Measurements from ENCODE around the gene CAP2. TPM values are rescaled to one million over a fixed set of nuclear protein-coding genes. Genes with fewer than 3 reads are reported as not detected.

CAP2 gene, protein sequence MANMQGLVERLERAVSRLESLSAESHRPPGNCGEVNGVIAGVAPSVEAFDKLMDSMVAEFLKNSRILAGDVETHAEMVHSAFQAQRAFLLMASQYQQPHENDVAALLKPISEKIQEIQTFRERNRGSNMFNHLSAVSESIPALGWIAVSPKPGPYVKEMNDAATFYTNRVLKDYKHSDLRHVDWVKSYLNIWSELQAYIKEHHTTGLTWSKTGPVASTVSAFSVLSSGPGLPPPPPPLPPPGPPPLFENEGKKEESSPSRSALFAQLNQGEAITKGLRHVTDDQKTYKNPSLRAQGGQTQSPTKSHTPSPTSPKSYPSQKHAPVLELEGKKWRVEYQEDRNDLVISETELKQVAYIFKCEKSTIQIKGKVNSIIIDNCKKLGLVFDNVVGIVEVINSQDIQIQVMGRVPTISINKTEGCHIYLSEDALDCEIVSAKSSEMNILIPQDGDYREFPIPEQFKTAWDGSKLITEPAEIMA
- total RNA-seq (2014; rRNA removed) = 35.6 and 45.1 TPM in 2 replicates
- polyA plus RNA-seq (2012) = 69.0 TPM

- DNase-seq (ENCODE audit: low read depth) = peak; percentile 91
Observed at GRCh38 chr6:17392978-17393891, at the start of gene CAP2. Gene CAP2 (plus strand): TSS chr6:17393595. CDS start chr6:17421556, 27,961 bp downstream.

GRCh38 chr6:17347012-17347411 is 46.4 kb upstream of the CAP2 start:
- DNase-seq (ENCODE audit: low read depth) = peak; percentile 36

DNA sequence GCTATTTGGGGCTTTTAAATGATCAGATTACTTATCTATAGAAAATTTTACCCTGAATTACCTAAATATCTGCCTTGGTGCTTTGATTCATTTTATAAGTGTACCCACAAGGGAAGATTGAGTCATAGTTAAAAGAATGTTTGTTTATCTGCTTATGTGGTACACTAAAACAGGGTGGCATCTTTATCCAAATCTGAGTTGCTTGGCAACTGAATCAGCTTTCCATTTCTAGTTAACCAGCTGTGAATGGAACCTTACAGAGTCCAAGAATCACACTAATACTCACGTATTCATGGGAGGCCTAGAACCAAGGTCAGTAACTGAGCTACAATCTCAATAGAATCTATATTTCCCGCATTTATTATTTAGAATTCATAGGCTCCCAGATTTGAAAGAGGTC is 44.0 kb upstream of the CAP2 start:
- peak; percentile 90 for DNase-seq (ENCODE audit: low read depth)

- peak; percentile 40 for DNase-seq (ENCODE audit: low read depth)
Observed at GRCh38 chr6:17352302-17352701, 41.1 kb upstream of the CAP2 start.

DNA sequence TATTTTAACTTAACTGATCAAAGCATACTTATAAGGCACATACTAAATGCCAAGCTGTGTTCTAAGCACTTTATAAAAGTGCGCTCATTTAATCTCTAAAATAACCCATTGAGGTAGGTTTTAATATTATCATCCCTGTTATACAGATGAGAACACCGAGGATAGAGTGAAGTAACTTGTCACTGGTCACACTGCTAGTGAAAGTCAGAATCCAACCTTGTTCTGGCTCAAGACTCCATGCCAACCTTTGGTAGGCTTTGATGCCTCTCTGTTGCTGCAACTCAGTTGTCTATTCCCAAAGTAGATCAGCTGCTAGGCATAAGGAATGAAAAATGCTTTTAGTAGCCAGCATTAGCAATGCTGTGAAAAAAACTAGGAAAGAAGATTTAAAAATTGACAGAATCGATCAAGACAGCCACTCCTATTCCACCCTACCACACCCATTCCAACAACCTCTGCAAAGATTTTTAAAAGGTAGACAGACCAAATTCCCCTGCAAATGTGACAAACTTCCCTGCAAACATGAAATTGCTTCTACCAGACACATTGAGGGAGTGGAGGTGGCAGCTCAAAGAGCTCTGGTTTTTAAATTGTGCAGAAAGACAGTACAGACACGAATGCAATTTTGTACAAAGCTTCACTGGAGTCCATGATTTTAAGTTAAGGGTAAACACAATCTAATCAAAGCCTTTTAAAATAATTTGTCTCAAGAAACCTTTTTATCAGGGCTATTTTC is 39.8 kb upstream of the CAP2 start:
- no peak for DNase-seq (ENCODE audit: low read depth)

GRCh38 chr6:17354700-17355403 is 38.5 kb upstream of the CAP2 start:
- peak; percentile 80 for DNase-seq (ENCODE audit: low read depth)

GRCh38 chr6:17355404-17355774 is 38.0 kb upstream of the CAP2 start:
- DNase-seq (ENCODE audit: low read depth) = no peak

DNA sequence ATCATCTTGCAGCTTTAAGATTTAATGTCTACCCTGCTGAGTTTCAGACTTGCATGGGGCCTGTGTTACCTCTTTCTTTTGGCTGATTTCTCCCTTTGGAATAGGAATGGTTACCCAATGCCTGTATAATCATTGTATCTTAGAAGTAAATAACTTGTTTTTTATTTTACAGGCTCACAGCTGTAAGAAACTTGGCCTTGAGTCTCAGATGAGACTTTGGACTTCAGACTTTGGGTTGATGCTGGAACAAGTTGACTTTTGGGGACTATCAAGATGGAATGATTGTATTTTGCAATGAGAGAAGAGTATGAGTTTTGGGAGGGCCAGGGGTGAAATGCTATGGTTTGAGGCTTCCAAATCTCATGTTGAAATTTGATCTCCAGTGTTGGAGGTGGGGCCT is 34.9 kb upstream of the CAP2 start:
- no peak for DNase-seq (ENCODE audit: low read depth)

DNA sequence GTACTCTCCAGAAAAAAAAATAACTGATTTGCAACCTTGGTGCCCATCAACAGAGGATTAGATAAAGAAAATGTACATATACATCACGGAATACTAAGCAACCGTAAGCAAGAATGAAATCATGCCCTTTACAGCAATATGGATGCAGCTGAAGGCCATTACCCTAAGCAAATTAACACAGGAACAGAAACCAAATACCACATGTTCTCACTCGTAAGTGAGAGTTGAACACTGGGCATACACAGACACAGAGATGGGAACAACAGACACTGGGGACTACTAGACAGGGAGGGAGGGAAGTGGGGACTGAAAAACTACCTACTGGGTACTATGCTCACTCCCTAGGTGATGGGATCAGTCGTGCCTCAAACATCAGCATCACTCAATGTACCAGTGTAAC is 32.8 kb upstream of the CAP2 start:
- DNase-seq (ENCODE audit: low read depth) = no peak

DNA sequence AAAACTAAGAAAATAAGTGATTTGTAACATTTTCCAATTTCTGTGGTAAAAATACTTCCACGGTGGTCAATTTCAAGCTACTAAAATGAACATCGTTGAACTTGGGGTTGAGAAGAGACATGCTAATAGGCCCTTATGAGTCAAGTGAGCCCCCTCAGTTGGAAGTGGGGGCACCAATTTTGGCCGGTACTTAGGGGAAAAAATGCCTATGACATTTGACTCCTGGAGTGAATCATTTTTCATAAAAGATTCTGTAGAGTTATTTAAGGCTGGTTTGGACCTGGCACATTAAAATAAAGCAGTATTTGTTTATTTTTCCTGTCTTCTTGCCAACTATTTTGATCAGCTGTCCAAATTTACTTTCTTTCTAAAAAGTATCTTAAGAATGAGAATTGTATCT is 32.4 kb upstream of the CAP2 start:
- peak; percentile 67 for DNase-seq (ENCODE audit: low read depth)

DNA sequence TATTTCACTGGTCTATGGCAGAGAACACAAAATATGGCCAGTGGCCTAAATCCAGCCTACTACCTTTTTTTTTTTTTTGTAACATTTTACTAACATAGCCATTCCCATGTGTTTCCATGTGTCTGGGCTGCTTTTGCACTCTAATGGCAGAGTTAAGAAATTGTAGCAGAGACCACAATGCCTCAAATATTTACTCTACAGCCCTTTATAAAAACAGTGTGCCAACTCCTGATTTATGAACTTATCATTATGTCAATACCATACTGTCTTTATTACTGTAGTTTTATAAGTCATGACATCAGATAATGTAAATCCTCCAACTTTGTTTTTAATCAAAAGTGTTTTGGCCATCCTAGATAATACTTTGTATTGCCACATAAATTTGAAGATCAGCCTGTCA is 27.4 kb upstream of the CAP2 start:
- DNase-seq (ENCODE audit: low read depth) = no peak

DNA sequence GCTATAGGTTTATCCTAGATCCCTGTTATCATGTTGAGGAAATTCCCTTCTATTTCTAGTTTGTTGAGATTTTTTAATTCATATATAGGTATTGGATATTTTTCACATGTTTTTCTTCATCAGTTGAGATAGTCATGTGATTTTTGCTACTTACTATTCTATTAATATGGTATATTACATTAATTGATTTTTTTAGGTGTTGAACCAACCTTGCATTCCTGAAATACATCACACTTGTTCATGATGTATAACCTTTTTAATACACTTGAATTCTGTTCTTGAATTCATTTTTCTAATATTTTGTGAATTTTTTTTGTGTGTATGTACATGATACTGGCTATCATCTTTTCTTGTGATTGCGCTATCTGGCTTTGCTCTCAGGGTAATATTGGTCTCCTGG is 25.5 kb upstream of the CAP2 start:
- no peak for DNase-seq (ENCODE audit: low read depth)

DNA sequence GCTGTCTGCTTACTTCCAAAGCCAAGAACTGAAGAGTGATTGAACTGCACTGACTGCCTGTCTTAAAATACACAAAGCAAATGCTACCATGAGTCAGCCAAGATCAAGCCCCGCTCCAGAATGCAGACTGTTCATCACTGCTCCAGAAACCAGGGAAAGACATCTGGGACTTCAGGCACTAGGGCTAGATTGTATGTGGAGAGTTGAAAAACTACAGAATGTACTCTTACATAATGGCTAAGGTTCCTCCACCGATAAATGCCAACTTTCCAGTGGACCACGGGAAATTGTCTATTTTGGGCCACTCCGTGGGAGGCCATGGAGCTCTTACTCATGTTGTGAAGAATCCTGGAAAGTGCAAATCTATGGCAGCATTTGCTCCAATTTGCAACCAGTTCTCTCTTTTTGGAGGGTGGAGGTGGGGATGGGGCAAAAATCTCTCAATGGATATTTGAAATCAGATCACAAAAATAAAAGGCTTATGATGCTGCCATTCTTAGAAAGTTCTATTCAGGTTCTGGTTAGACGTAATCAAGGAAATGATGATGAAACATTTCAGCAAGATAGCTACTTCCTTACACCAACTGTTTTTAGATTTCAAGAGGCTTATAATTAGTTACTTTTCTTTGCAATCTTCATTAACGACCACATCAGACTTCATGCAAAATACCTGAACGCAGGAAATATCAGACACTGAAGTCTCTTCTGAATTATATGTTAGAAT is 11.8 kb upstream of the CAP2 start:
- DNase-seq (ENCODE audit: low read depth) = peak; percentile 95

GRCh38 chr6:17385660-17386059 is 7.7 kb upstream of the CAP2 start:
- DNase-seq (ENCODE audit: low read depth) = peak; percentile 97

DNA sequence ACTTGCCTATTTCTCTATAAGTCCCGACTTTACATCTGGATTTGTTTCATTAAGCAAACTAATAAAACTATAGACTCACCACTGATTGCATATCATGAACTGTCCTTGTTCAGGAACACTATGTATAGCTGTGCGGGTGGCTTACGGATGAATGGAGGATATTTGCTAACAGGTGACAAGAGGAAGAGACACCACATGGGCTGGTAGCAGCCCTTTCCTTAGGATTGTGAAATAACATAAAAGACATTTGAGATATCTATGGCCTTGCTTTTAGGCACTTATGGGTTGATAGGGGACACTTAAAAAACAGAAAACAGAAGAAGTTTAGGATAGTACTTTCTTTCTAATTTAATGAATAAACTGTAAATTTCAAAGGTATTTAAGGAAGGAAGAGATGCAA is 5.0 kb upstream of the CAP2 start:
- no peak for DNase-seq (ENCODE audit: low read depth)

- DNase-seq (ENCODE audit: low read depth) = peak; percentile 60
Observed at GRCh38 chr6:17389274-17389847, 4.0 kb upstream of the CAP2 start.

GRCh38 chr6:17390276-17390675 is 3.1 kb upstream of the CAP2 start:
- no peak for DNase-seq (ENCODE audit: low read depth)

- DNase-seq (ENCODE audit: low read depth) = no peak
Observed at GRCh38 chr6:17391976-17392375, 1.4 kb upstream of the CAP2 start.

- DNase-seq (ENCODE audit: low read depth) = peak; percentile 83
Observed at GRCh38 chr6:17393892-17394631, 667 bp downstream of the CAP2 start.
